GM23338 (cell line): ENCODE results near the gene NIFK.

Experiments used
- CTCF ChIP-seq, 2 experiments: fragments of 200-600 bp in 1 of 2; sonication (generic) in 1 of 2; conservative IDR thresholded peaks; 2 replicates each; pipeline versions ENCODE4 v1.5.1 to v1.6.1; 2016 to 2017; ENCODE audit warnings: antibody characterized with exemption in 2 of 2, low read depth in 2 of 2, mild to moderate bottlenecking in 2 of 2, moderate library complexity in 1 of 2
- EZH2 ChIP-seq: fragments of 200-600 bp; sonication (generic); IDR thresholded peaks from one replicate; pipeline ENCODE4 v1.8.0; 2017; ENCODE audit warnings: antibody characterized with exemption, mild to moderate bottlenecking, low read depth; ENCODE audit not compliant: unreplicated experiment
- EZH2phosphoT487 ChIP-seq: fragments of 200-600 bp; sonication (generic); IDR thresholded peaks from one replicate; pipeline ENCODE4 v1.8.1; 2018; ENCODE audit warnings: antibody characterized with exemption; ENCODE audit not compliant: unreplicated experiment
- POLR2AphosphoS5 ChIP-seq: IDR thresholded peaks from 2 replicates; pipeline ENCODE4 v1.6.1; 2016; ENCODE audit warnings: antibody characterized with exemption, low read depth
- STAT1 ChIP-seq: IDR thresholded peaks from one replicate; pipeline ENCODE4 v1.6.1; 2016; ENCODE audit warnings: antibody characterized with exemption; ENCODE audit not compliant: unreplicated experiment

- TF ChIP-seq EZH2phosphoT487 (no peak), CTCF (conservative IDR thresholded peaks at IDR 0.05; ENCODE audit: low read depth in 2 of 2) (no peak), EZH2 (no peak), POLR2AphosphoS5 (peak; percentile 89), STAT1 (no peak)
These were observed at the start of gene NIFK for GRCh38 chr2:121736462-121737336.
